Gastroesophageal sphincter (tissue), 3 donors: ENCODE data around the gene ANKRD29.

Source experiments
- CTCF ChIP-seq, 4 experiments: fragments of 200-600 bp in 2 of 4; fragments of 450-650 bp in 2 of 4; sonication (generic) in 1 of 4; IDR thresholded peaks; one replicate each; pipeline ENCODE4 v1.5.1; 2017 to 2019; ENCODE audit warnings: antibody characterized with exemption in 4 of 4, mild to moderate bottlenecking in 2 of 4, moderate library complexity in 2 of 4
- EP300 ChIP-seq: sonication (generic); formaldehyde crosslinking; IDR thresholded peaks from one replicate; pipeline ENCODE4 v1.6.1; 2017; ENCODE audit warnings: antibody characterized with exemption, mild to moderate bottlenecking
- POLR2A ChIP-seq, 2 donors: fragments of 450-650 bp; IDR thresholded peaks; one replicate each; pipeline ENCODE4 v1.6.1; 2017; ENCODE audit warnings: antibody characterized with exemption in 2 of 2, mild to moderate bottlenecking in 2 of 2, moderate library complexity in 1 of 2
- POLR2AphosphoS5 ChIP-seq: sonication (generic); formaldehyde crosslinking; IDR thresholded peaks from one replicate; pipeline ENCODE4 v1.6.1; 2017; ENCODE audit warnings: antibody characterized with exemption

DNA sequence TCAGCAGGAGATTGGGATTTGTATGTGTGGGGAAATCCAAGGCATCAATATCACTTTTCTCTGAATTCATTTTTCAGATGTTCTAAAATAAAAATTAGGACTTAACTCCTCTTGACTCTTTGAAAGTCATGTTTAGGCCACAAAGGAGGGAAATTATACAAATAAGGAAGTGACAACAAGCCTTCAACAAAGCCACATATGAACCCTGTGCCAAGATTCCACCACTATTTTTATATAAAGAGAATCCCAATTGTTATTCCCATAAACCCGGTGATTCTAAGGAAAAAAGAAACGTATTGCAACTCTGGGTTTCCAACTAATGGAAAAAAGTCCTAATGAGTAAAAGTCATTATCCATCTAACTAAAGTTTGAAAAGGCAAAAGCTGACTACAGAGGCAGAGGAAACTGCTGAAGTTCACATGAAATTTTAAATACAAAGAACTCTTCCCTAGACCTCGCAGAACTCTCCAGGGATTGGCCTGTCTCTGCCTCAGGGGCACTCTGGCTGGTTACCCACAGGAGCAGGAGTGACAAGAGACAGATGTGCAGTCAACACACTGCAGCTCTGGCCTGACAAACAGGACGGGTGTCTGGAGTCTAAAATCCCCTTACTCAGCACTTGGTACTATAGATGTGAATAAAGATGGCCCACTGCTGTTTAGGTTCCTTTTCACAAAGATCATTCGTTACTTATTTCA, 88.0 kb downstream of the ANKRD29 start:
- TF ChIP-seq POLR2A (IDR thresholded peaks at IDR 0.05) (no peak), CTCF (IDR thresholded peaks at IDR 0.05) (no peak), POLR2AphosphoS5 (no peak), EP300 (no peak)
